HepG2 (cell line): ENCODE measurements around the gene LMTK2. TPM values are rescaled to one million over a fixed set of nuclear protein-coding genes. Genes with fewer than 3 reads are reported as not detected.
A peak's percentile ranks its signal among the peaks of the same experiment; 100 is the strongest.

ENCODE experiments used
- AKAP8 ChIP-seq: sonication (generic); formaldehyde crosslinking; IDR thresholded peaks from 2 replicates; pipeline ENCODE4 v1.5.1; 2020; ENCODE audit warnings: mild to moderate bottlenecking, missing genetic modification reagents
- ARNT ChIP-seq: fragments of 450-650 bp; IDR thresholded peaks from 2 replicates; pipeline ENCODE4 v1.6.1; 2017
- HIVEP1 ChIP-seq: sonication (generic); formaldehyde crosslinking; IDR thresholded peaks from 2 replicates; pipeline ENCODE4 v1.4.0; 2020; ENCODE audit warnings: mild to moderate bottlenecking, missing genetic modification reagents
- HOXA5 ChIP-seq: sonication (generic); formaldehyde crosslinking; IDR thresholded peaks from 2 replicates; pipeline ENCODE4 v1.4.0; 2020; ENCODE audit warnings: missing genetic modification reagents
- KDM3A ChIP-seq: IDR thresholded peaks from 2 replicates; pipeline ENCODE4 v1.6.1; 2018; ENCODE audit warnings: low read depth, missing compliant biosample characterization
- KLF13 ChIP-seq: sonication (generic); formaldehyde crosslinking; IDR thresholded peaks from 2 replicates; pipeline ENCODE4 v1.4.0; 2020; ENCODE audit warnings: mild to moderate bottlenecking, missing genetic modification reagents
- NR2C2 ChIP-seq: sonication (generic); formaldehyde crosslinking; IDR thresholded peaks from 2 replicates; pipeline ENCODE4 v1.4.0; 2020; ENCODE audit warnings: missing genetic modification reagents, mild to moderate bottlenecking, moderate library complexity, borderline replicate concordance
- PAF1 ChIP-seq: IDR thresholded peaks from 2 replicates; pipeline ENCODE4 v1.6.1; 2016; ENCODE audit warnings: missing genetic modification reagents, missing compliant biosample characterization
- POLR2A ChIP-seq, 2 experiments: IDR thresholded peaks; 2 replicates each; pipeline ENCODE4 v1.6.1; 2011; ENCODE audit warnings: low read depth in 2 of 2, low read length in 2 of 2, mild to moderate bottlenecking in 1 of 2, moderate library complexity in 1 of 2; ENCODE audit not compliant: insufficient read depth in 1 of 2
- TP53 ChIP-seq: sonication (generic); formaldehyde crosslinking; conservative IDR thresholded peaks from 2 replicates; pipeline ENCODE4 v1.4.0; 2020; ENCODE audit warnings: missing genetic modification reagents
- ZFP37 ChIP-seq: sonication (generic); formaldehyde crosslinking; IDR thresholded peaks from 2 replicates; pipeline ENCODE4 v1.4.0; 2020; ENCODE audit warnings: missing genetic modification reagents, borderline replicate concordance
- ZKSCAN1 ChIP-seq: fragments of 150-350 bp; IDR thresholded peaks from 2 replicates; pipeline ENCODE4 v1.6.1; 2014; ENCODE audit warnings: low read length
- ZMAT3 ChIP-seq: sonication (generic); formaldehyde crosslinking; conservative IDR thresholded peaks from 2 replicates; pipeline ENCODE4 v1.7.0; 2021; ENCODE audit warnings: missing genetic modification reagents
- ZMYM3 ChIP-seq: sonication (generic); formaldehyde crosslinking; IDR thresholded peaks from 2 replicates; pipeline ENCODE4 v1.5.1; 2020; ENCODE audit warnings: mild to moderate bottlenecking, missing genetic modification reagents
- ZNF138 ChIP-seq: sonication (generic); formaldehyde crosslinking; IDR thresholded peaks from 2 replicates; pipeline ENCODE4 v1.5.0; 2020; ENCODE audit warnings: mild to moderate bottlenecking, low read depth, missing genetic modification reagents
- ZNF317 ChIP-seq: sonication (generic); formaldehyde crosslinking; IDR thresholded peaks from 2 replicates; pipeline ENCODE4 v1.5.0; 2020; ENCODE audit warnings: mild to moderate bottlenecking, missing genetic modification reagents
- ZNF557 ChIP-seq: sonication (generic); formaldehyde crosslinking; IDR thresholded peaks from 2 replicates; pipeline ENCODE4 v1.4.0; 2020; ENCODE audit warnings: missing genetic modification reagents
- ZNF83 ChIP-seq: sonication (generic); formaldehyde crosslinking; IDR thresholded peaks from 2 replicates; pipeline ENCODE4 v1.4.0; 2020; ENCODE audit warnings: missing genetic modification reagents, mild to moderate bottlenecking, borderline replicate concordance
- polyA plus RNA-seq, 8 experiments: library from polyadenylated mRNA; depleted of rRNA in 3 of 8; stranded (reverse) in 7 of 8; unstranded in 1 of 8; fragments of >200 nt; fragmentation: Illumina TruSeq in 4 of 8; extraction: Trizol in 4 of 8; gene quantifications; 2 replicates each; pipeline versions ENCODE4 v1.2.1 to v1.2.3, GENCODE V29; 2011 to 2016; ENCODE audit warnings: low read depth in 4 of 8, missing spikeins in 1 of 8, mixed read lengths in 1 of 8; ENCODE audit not compliant: insufficient read depth in 1 of 8
- total RNA-seq, 5 experiments: library from RNA; depleted of rRNA; stranded (reverse); fragments of >200 nt; fragmentation: Illumina TruSeq; extraction: Trizol; gene quantifications; 2 replicates each; pipeline ENCODE4 v1.2.3, GENCODE V29; 2016; ENCODE audit warnings: low read depth in 1 of 5
- TF ChIP-seq, protein P1 (sequence below): sonication (generic); formaldehyde crosslinking; IDR thresholded peaks from 2 replicates; pipeline ENCODE4 v1.4.0; 2020; ENCODE audit warnings: missing genetic modification reagents, mild to moderate bottlenecking, borderline replicate concordance
- TF ChIP-seq, protein P2 (sequence below): sonication (generic); formaldehyde crosslinking; IDR thresholded peaks from 2 replicates; pipeline ENCODE4 v1.4.0; 2020; ENCODE audit warnings: missing genetic modification reagents
- TF ChIP-seq, protein P3 (sequence below): sonication (generic); formaldehyde crosslinking; IDR thresholded peaks from 2 replicates; pipeline ENCODE4 v1.9.0; 2022; ENCODE audit warnings: low read depth, missing genetic modification reagents
- TF ChIP-seq, protein P4 (sequence below): IDR thresholded peaks from 2 replicates; pipeline ENCODE4 v1.6.1; 2016; ENCODE audit warnings: missing compliant biosample characterization, missing genetic modification reagents, borderline replicate concordance
- TF ChIP-seq, protein P5 (sequence below): sonication (generic); formaldehyde crosslinking; IDR thresholded peaks from 2 replicates; pipeline ENCODE4 v1.4.0; 2020; ENCODE audit warnings: mild to moderate bottlenecking, missing genetic modification reagents

The LMTK2 gene
- total and polyA plus RNA-seq, 2 of the 13 experiments (the other 11 are each of a cell fraction or from before 2014, with no cell fraction given) = 9.5 to 11.7 TPM

DNA sequence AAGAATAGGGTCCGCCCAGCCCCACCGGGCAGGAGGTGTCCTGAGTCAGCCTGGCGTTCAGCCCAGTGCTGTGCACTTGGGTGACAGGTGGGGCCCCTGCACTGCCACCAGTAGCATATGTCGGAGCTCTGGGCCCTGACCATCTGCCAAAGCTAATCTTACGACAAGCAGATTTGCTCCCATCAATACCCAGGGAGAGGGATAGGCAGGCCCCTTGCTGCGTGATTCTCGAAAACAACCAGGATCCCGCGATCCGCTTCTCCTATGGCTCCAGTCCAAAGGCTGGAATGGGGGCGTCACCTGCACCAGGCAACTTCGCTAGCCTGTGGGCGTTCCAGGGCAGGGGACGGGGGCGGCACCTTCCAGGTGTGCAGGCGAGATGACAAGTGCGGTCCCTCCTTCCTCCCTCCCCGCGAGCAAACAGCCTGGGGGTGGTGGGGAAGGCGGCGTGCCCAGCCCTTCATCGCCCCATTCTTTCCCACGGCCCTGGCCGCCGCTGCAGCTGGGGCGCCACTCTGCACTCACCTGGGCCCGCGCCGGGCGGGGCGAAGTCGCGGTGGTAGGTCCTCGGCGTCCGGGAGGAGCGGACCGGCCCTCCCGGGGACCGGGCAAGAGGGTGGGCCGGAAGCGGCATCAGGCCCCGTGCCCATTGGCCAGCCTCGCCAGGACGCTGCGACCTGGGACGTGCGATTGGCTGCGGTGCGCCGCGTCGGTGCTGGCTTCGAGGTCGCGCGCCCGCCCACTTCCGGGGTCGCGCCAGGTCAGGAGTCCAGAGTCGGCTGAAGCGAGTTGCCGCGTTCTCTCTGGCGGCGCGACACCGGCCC lies 145.2 kb downstream of the LMTK2 start, which contains the start of gene TECPR1 (continued):
- TF ChIP-seq TP53 (CRISPR knock-in tag) (no peak), PAF1 (CRISPR knock-in tag) (no peak), POLR2A (IDR thresholded peaks at IDR 0.05; ENCODE audit: insufficient read depth in 1 of 2, low read depth in 2 of 2, low read length in 2 of 2) (peak in 1 of 2 experiments; percentile 81; a peak in 3 of 4 replicates), NR2C2 (CRISPR knock-in tag) (peak; percentile 99), ZMYM3 (CRISPR knock-in tag) (no peak; the same call in 1 of the 2 replicates), KLF13 (peak; percentile 27), ZMAT3 (CRISPR knock-in tag) (peak; percentile 92), ZNF317 (CRISPR knock-in tag) (0 out of 2 replicates have a peak, but pooled peaks have one; percentile 11), ZNF83 (CRISPR knock-in tag) (no peak), ZNF557 (no peak), HIVEP1 (CRISPR knock-in tag) (peak; percentile 67; the same call in 1 of the 2 replicates), ZFP37 (no peak), AKAP8 (no peak), ZKSCAN1 (no peak), HOXA5 (CRISPR knock-in tag) (no peak; the same call in 1 of the 2 replicates), ZNF138 (CRISPR knock-in tag) (peak; percentile 82; the same call in 1 of the 2 replicates), ARNT (no peak), KDM3A (peak; percentile 68)
- TF ChIP-seq, protein P1, sequence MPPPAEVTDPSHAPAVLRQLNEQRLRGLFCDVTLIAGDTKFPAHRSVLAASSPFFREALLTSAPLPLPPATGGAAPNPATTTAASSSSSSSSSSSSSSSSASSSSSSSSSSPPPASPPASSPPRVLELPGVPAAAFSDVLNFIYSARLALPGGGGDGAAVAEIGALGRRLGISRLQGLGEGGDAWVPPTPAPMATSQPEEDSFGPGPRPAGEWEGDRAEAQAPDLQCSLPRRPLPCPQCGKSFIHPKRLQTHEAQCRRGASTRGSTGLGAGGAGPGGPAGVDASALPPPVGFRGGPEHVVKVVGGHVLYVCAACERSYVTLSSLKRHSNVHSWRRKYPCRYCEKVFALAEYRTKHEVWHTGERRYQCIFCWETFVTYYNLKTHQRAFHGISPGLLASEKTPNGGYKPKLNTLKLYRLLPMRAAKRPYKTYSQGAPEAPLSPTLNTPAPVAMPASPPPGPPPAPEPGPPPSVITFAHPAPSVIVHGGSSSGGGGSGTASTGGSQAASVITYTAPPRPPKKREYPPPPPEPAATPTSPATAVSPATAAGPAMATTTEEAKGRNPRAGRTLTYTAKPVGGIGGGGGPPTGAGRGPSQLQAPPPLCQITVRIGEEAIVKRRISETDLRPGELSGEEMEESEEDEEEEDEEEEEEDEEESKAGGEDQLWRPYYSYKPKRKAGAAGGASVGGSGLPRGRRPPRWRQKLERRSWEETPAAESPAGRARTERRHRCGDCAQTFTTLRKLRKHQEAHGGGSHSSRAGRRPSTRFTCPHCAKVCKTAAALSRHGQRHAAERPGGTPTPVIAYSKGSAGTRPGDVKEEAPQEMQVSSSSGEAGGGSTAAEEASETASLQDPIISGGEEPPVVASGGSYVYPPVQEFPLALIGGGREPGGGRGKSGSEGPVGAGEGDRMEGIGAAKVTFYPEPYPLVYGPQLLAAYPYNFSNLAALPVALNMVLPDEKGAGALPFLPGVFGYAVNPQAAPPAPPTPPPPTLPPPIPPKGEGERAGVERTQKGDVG (CRISPR knock-in tag) = no peak
- TF ChIP-seq, protein P2, sequence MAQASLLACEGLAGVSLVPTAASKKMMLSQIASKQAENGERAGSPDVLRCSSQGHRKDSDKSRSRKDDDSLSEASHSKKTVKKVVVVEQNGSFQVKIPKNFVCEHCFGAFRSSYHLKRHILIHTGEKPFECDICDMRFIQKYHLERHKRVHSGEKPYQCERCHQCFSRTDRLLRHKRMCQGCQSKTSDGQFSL (CRISPR knock-in tag) = no peak
- TF ChIP-seq, protein P3, sequence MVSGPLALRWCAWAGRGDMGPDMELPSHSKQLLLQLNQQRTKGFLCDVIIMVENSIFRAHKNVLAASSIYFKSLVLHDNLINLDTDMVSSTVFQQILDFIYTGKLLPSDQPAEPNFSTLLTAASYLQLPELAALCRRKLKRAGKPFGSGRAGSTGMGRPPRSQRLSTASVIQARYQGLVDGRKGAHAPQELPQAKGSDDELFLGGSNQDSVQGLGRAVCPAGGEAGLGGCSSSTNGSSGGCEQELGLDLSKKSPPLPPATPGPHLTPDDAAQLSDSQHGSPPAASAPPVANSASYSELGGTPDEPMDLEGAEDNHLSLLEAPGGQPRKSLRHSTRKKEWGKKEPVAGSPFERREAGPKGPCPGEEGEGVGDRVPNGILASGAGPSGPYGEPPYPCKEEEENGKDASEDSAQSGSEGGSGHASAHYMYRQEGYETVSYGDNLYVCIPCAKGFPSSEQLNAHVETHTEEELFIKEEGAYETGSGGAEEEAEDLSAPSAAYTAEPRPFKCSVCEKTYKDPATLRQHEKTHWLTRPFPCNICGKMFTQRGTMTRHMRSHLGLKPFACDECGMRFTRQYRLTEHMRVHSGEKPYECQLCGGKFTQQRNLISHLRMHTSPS = no peak
- TF ChIP-seq, protein P4, sequence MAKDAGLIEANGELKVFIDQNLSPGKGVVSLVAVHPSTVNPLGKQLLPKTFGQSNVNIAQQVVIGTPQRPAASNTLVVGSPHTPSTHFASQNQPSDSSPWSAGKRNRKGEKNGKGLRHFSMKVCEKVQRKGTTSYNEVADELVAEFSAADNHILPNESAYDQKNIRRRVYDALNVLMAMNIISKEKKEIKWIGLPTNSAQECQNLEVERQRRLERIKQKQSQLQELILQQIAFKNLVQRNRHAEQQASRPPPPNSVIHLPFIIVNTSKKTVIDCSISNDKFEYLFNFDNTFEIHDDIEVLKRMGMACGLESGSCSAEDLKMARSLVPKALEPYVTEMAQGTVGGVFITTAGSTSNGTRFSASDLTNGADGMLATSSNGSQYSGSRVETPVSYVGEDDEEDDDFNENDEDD = peak; percentile 71
- TF ChIP-seq, protein P5, sequence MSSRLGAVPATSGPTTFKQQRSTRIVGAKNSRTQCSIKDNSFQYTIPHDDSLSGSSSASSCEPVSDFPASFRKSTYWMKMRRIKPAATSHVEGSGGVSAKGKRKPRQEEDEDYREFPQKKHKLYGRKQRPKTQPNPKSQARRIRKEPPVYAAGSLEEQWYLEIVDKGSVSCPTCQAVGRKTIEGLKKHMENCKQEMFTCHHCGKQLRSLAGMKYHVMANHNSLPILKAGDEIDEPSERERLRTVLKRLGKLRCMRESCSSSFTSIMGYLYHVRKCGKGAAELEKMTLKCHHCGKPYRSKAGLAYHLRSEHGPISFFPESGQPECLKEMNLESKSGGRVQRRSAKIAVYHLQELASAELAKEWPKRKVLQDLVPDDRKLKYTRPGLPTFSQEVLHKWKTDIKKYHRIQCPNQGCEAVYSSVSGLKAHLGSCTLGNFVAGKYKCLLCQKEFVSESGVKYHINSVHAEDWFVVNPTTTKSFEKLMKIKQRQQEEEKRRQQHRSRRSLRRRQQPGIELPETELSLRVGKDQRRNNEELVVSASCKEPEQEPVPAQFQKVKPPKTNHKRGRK (CRISPR knock-in tag) = no peak
